Astrocyte (in vitro differentiated cells and primary cell): ENCODE results near the gene LYPD6B. TPM values are rescaled to one million over a fixed set of nuclear protein-coding genes. Genes with fewer than 3 reads are reported as not detected.

ENCODE experiments used
- DNase-seq: peaks from one replicate; pipeline ENCODE4 v3.0.0-alpha.2; 2010; ENCODE audit warnings: low read depth
- FAIRE-seq: peaks from 2 replicates; lab custom pipeline; 2011; peaks lifted over from hg19 to GRCh38; lab: Jason Lieb, UNC
- H2AFZ ChIP-seq: 2 replicates; pipeline ENCODE4 v1.6.0; 2012; ENCODE audit warnings: low read depth, low read length, inconsistent platforms
- H3K27ac ChIP-seq: 2 replicates; pipeline ENCODE4 v1.5.1; 2011; ENCODE audit warnings: low read depth, low read length, inconsistent platforms
- H3K27me3 ChIP-seq: 2 replicates; pipeline ENCODE4 v1.6.0; 2011; ENCODE audit warnings: low read length, inconsistent platforms; ENCODE audit not compliant: insufficient read depth
- H3K36me3 ChIP-seq: 2 replicates; pipeline ENCODE4 v1.5.1; 2011; ENCODE audit warnings: low read length, inconsistent platforms; ENCODE audit not compliant: insufficient read depth
- H3K4me1 ChIP-seq: 2 replicates; pipeline ENCODE4 v1.5.1; 2011; ENCODE audit warnings: low read length, inconsistent platforms; ENCODE audit not compliant: insufficient read depth
- H3K4me2 ChIP-seq: 2 replicates; pipeline ENCODE4 v1.6.0; 2012; ENCODE audit warnings: low read length, inconsistent platforms
- H3K4me3 ChIP-seq: 2 replicates; pipeline ENCODE4 v1.5.1; 2011; ENCODE audit warnings: low read depth, mild to moderate bottlenecking, low read length, inconsistent platforms; ENCODE audit not compliant: insufficient read depth
- H3K79me2 ChIP-seq: 2 replicates; pipeline ENCODE4 v1.6.0; 2012; ENCODE audit warnings: mild to moderate bottlenecking, low read length, inconsistent platforms; ENCODE audit not compliant: insufficient read depth
- H3K9ac ChIP-seq: 2 replicates; pipeline ENCODE4 v1.6.0; 2012; ENCODE audit warnings: mild to moderate bottlenecking, low read length, inconsistent platforms
- H3K9me3 ChIP-seq: 2 replicates; pipeline ENCODE4 v1.5.1; 2012; ENCODE audit warnings: low read depth, mild to moderate bottlenecking, low read length, inconsistent platforms; ENCODE audit not compliant: insufficient read depth
- H4K20me1 ChIP-seq: 2 replicates; pipeline ENCODE4 v1.6.0; 2012; ENCODE audit warnings: low read length, inconsistent platforms; ENCODE audit not compliant: insufficient read depth
- H3K27ac Mint-ChIP-seq: one replicate; pipeline ENCODE4 v1.8.0; 2021; ENCODE audit warnings: mild to moderate bottlenecking, mixed read lengths; ENCODE audit not compliant: unreplicated experiment
- H3K27me3 Mint-ChIP-seq: one replicate; pipeline ENCODE4 v1.8.0; 2021; ENCODE audit warnings: low read depth, mixed read lengths; ENCODE audit not compliant: unreplicated experiment
- H3K36me3 Mint-ChIP-seq: one replicate; pipeline ENCODE4 v1.8.0; 2021; ENCODE audit warnings: low read depth, mixed read lengths; ENCODE audit not compliant: unreplicated experiment
- H3K4me1 Mint-ChIP-seq: one replicate; pipeline ENCODE4 v1.8.0; 2021; ENCODE audit warnings: low read depth, mixed read lengths; ENCODE audit not compliant: unreplicated experiment
- H3K4me3 Mint-ChIP-seq: one replicate; pipeline ENCODE4 v1.8.0; 2021; ENCODE audit warnings: mild to moderate bottlenecking, moderate library complexity, mixed read lengths; ENCODE audit not compliant: unreplicated experiment
- H3K9me3 Mint-ChIP-seq: one replicate; pipeline ENCODE4 v1.8.0; 2021; ENCODE audit warnings: mild to moderate bottlenecking, mixed read lengths; ENCODE audit not compliant: unreplicated experiment
- EZH2 ChIP-seq: IDR thresholded peaks from 2 replicates; pipeline ENCODE4 v1.6.1; 2012; ENCODE audit warnings: mild to moderate bottlenecking, low read length, inconsistent platforms; ENCODE audit not compliant: insufficient read depth
- total RNA-seq: library from RNA; stranded (reverse); gene quantifications from 2 replicates; pipeline ENCODE4 v1.2.1, GENCODE V29; 2021
- TF ChIP-seq, protein P1 (sequence below): IDR thresholded peaks from 2 replicates; pipeline ENCODE4 v1.5.1; 2011; ENCODE audit warnings: low read depth, mild to moderate bottlenecking, inconsistent platforms, low read length, moderate library complexity; ENCODE audit not compliant: insufficient read depth

The LYPD6B gene
- total RNA-seq, 1 donor from 2014 or later, result 1.2 TPM

DNA sequence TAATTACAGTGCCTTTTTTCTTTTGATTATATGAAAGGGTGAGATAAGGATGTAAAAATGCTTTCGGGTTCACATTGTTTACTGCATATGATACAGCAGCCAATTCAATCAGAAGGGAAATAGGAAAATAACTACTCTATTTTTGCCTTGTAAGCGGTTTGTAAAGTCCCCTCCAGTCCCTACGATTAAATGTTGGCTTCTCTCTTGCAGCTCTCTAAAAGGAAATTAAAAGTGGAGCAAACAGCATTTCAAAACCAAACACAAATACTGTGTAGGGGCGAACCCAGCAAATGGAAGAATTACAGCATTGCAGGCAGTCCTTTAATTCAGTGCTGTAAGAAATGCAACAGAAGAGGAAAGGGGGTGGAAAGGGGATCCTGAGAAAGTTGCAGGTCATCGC, 18.9 kb downstream of the LYPD6B start:
- FAIRE-seq (no peak), DNase-seq (no peak)
- Mint-ChIP-seq H3K4me1 (peaks cover 8% of the 10 kb centered on the region), H3K4me3 (no peak overlapping the region), H3K36me3 (no peaks in the 10 kb centered on the region), H3K27me3 (no peaks in the 10 kb centered on the region), H3K27ac (no peak overlapping the region), H3K9me3 (no peaks in the 10 kb centered on the region)
- Histone ChIP-seq H2AFZ (no peak overlapping the region), H3K27ac (no peak overlapping the region), H3K79me2 (no peaks in the 10 kb centered on the region), H3K9me3 (no peaks in the 10 kb centered on the region), H4K20me1 (no peaks in the 10 kb centered on the region), H3K27me3 (no peaks in the 10 kb centered on the region), H3K4me3 (no peak overlapping the region), H3K36me3 (no peaks in the 10 kb centered on the region), H3K4me1 (no peaks in the 10 kb centered on the region), H3K4me2 (no peak overlapping the region), H3K9ac (no peak overlapping the region)
- TF ChIP-seq, protein P1, sequence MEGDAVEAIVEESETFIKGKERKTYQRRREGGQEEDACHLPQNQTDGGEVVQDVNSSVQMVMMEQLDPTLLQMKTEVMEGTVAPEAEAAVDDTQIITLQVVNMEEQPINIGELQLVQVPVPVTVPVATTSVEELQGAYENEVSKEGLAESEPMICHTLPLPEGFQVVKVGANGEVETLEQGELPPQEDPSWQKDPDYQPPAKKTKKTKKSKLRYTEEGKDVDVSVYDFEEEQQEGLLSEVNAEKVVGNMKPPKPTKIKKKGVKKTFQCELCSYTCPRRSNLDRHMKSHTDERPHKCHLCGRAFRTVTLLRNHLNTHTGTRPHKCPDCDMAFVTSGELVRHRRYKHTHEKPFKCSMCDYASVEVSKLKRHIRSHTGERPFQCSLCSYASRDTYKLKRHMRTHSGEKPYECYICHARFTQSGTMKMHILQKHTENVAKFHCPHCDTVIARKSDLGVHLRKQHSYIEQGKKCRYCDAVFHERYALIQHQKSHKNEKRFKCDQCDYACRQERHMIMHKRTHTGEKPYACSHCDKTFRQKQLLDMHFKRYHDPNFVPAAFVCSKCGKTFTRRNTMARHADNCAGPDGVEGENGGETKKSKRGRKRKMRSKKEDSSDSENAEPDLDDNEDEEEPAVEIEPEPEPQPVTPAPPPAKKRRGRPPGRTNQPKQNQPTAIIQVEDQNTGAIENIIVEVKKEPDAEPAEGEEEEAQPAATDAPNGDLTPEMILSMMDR, result no peak
- no peak for TF ChIP-seq EZH2

DNA sequence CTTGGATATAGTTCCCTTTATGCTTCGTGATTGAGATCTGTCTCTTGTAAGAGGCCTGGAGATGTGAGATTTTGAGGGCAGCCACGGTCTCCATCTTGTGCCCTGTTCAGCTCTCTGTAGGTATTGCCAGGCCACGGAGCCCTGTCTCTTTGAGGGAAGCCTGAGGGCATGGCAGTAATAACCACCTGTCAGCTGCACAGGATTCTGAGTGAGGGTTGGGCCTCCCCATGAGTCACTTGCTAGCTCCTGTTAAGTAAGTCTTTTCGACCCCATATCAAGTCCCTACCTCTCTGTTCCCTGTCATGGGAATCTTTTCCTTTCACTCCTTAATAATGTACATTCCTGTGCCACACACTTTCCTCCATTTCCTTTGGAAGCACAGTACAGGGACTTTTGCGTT, 20.4 kb downstream of the LYPD6B start:
- FAIRE-seq (no peak), DNase-seq (no peak)
- Mint-ChIP-seq H3K36me3 (no peaks in the 10 kb centered on the region), H3K9me3 (no peaks in the 10 kb centered on the region), H3K27ac (no peak overlapping the region), H3K4me3 (no peak overlapping the region), H3K27me3 (no peaks in the 10 kb centered on the region), H3K4me1 (peaks cover 15% of the 10 kb centered on the region)
- no peaks in the 10 kb centered on the region for H3K79me2 ChIP-seq
- no peak overlapping the region for H3K27ac ChIP-seq
- no peaks in the 10 kb centered on the region for H3K4me1 ChIP-seq
- H3K27me3 ChIP-seq, result no peaks in the 10 kb centered on the region
- no peak overlapping the region for H3K4me2 ChIP-seq
- H3K36me3 ChIP-seq, result no peaks in the 10 kb centered on the region
- no peak for TF ChIP-seq EZH2
- TF ChIP-seq, protein P1, result no peak
- H3K4me3 ChIP-seq, result no peak overlapping the region
- H2AFZ ChIP-seq, result no peak overlapping the region
- no peak overlapping the region for H3K9ac ChIP-seq
- no peaks in the 10 kb centered on the region for H3K9me3 ChIP-seq
- H4K20me1 ChIP-seq, result no peaks in the 10 kb centered on the region

DNA sequence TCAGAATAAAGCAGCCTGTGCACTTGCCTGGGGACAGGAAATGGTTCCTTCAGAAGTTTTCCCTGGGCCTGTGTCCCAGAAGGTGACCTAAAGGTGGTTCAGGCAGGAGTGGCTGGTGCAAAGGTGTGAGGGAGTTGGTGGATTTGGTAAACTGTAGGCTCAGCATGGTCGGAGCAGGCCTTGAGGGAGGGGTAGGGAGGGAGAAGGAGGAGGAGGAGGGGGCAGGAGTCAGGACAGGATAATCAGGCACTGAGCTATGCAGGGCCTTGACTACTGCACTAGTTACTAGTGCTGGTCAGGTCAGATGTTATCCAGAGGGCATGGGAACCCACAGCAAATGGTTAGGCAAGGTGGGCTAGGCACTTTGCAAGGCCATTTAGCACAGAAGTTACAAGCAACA, 21.3 kb downstream of the LYPD6B start:
- Mint-ChIP-seq H3K9me3 (no peaks in the 10 kb centered on the region), H3K27me3 (no peaks in the 10 kb centered on the region), H3K27ac (no peak overlapping the region), H3K36me3 (no peaks in the 10 kb centered on the region), H3K4me3 (no peak overlapping the region), H3K4me1 (peaks cover 22% of the 10 kb centered on the region)
- DNase-seq (no peak), FAIRE-seq (no peak)
- H3K4me1 ChIP-seq, result no peaks in the 10 kb centered on the region
- no peak overlapping the region for H2AFZ ChIP-seq
- H3K79me2 ChIP-seq, result no peaks in the 10 kb centered on the region
- H3K4me2 ChIP-seq, result no peak overlapping the region
- H3K9me3 ChIP-seq, result no peaks in the 10 kb centered on the region
- no peak overlapping the region for H3K27ac ChIP-seq
- no peak overlapping the region for H3K9ac ChIP-seq
- TF ChIP-seq, protein P1, result no peak
- no peak for TF ChIP-seq EZH2
- H4K20me1 ChIP-seq, result no peaks in the 10 kb centered on the region
- H3K4me3 ChIP-seq, result no peak overlapping the region
- H3K27me3 ChIP-seq, result no peaks in the 10 kb centered on the region
- H3K36me3 ChIP-seq, result no peaks in the 10 kb centered on the region
